Measurements from ENCODE around the gene TXNRD2.
A peak's percentile ranks its signal among the peaks of the same experiment; 100 is the strongest.

TXNRD2 gene

GRCh38 chr22:19959587-19960490 lies 18.2 kb upstream of the TXNRD2 start:
- no peak for FAIRE-seq
- no peak for TF ChIP-seq CTCF (IDR thresholded peaks at IDR 0.05; ENCODE audit: insufficient read depth, missing control alignments)
- DNase-seq (ENCODE audit: insufficient read length, low spot score): no peak

- DNase-seq (ENCODE audit: insufficient read length, low spot score) (no peak), FAIRE-seq (no peak)
- no peak for TF ChIP-seq CTCF (IDR thresholded peaks at IDR 0.05; ENCODE audit: insufficient read depth, missing control alignments)
These were observed 17.5 kb upstream of the TXNRD2 start for GRCh38 chr22:19959043-19959586.

- no peak for DNase-seq (ENCODE audit: insufficient read length, low spot score)
- TF ChIP-seq CTCF (IDR thresholded peaks at IDR 0.05; ENCODE audit: insufficient read depth, missing control alignments): no peak
- FAIRE-seq: no peak
These were observed 16.7 kb upstream of the TXNRD2 start for GRCh38 chr22:19958083-19959042.

- no peak for DNase-seq (ENCODE audit: insufficient read length, low spot score)
- TF ChIP-seq CTCF (IDR thresholded peaks at IDR 0.05; ENCODE audit: insufficient read depth, missing control alignments): no peak
- FAIRE-seq: no peak
These were observed 15.8 kb upstream of the TXNRD2 start for GRCh38 chr22:19957445-19957844.

- TF ChIP-seq CTCF (IDR thresholded peaks at IDR 0.05; ENCODE audit: insufficient read depth, missing control alignments): no peak
- no peak for FAIRE-seq
- DNase-seq (ENCODE audit: insufficient read length, low spot score): peak; percentile 12
These were observed 13.9 kb upstream of the TXNRD2 start for GRCh38 chr22:19955241-19956128.

GRCh38 chr22:19951346-19951745 lies 9.7 kb upstream of the TXNRD2 start:
- DNase-seq (ENCODE audit: insufficient read length, low spot score) (no peak), FAIRE-seq (no peak)
- no peak for TF ChIP-seq CTCF (IDR thresholded peaks at IDR 0.05; ENCODE audit: insufficient read depth, missing control alignments)
